B cell (primary cell): Measurements from ENCODE around the gene GPX3. TPM values are rescaled to one million over a fixed set of nuclear protein-coding genes. Genes with fewer than 3 reads are reported as not detected.

Experiments used
- ATAC-seq: fragments of 200-7000 bp; cut with Tn5 transposase; one replicate; pipeline ENCODE4 v1.10.0; 2021; ENCODE audit warnings: low read depth, mild to moderate bottlenecking, moderate number of reproducible peaks, moderate library complexity
- CTCF ChIA-PET: fragments of 350-600 bp; sonication (Branson Sonifier 250); formaldehyde crosslinking; loops from one replicate; lab custom pipeline; 2021; ENCODE audit warnings: antibody characterized with exemption, inconsistent platforms; lab: Charles Lee
- POLR2A ChIA-PET: fragments of 350-600 bp; sonication (Branson Sonifier 250); formaldehyde crosslinking; loops from one replicate; lab custom pipeline; 2021; ENCODE audit warnings: antibody characterized with exemption; lab: Charles Lee
- DNase-seq: peaks from one replicate; pipeline ENCODE4 v3.0.0; 2013
- H2AFZ ChIP-seq: 2 replicates; pipeline ENCODE4 v1.6.1; 2012; ENCODE audit warnings: mild to moderate bottlenecking, low read depth, low read length; ENCODE audit not compliant: insufficient read depth, poor library complexity, severe bottlenecking
- H3K27ac ChIP-seq, 2 donors: 1 replicate in 1 of 2; 2 replicates in 1 of 2; pipeline ENCODE4 v1.5.1; 2012 to 2013; ENCODE audit warnings: low read length in 2 of 2, mild to moderate bottlenecking in 2 of 2, moderate library complexity in 1 of 2
- H3K27me3 ChIP-seq, 4 experiments: fragments of 200-600 bp in 1 of 4; sonication (generic) in 1 of 4; replicated peaks in 1 of 4; 1 replicate in 2 of 4; 2 replicates in 2 of 4; pipeline versions ENCODE4 v1.6.1 to v1.7.0; 2013 to 2016; ENCODE audit warnings: low read length in 3 of 4, mild to moderate bottlenecking in 2 of 4, mixed read lengths in 1 of 4, moderate library complexity in 1 of 4; ENCODE audit not compliant: insufficient read depth in 4 of 4, control insufficient read depth in 3 of 4; ENCODE audit errors: control extremely low read depth in 1 of 4
- H3K36me3 ChIP-seq, 2 experiments: replicated peaks in 1 of 2; 1 replicate in 1 of 2; 2 replicates in 1 of 2; pipeline versions ENCODE4 v1.6.1 to v1.7.1; 2013; ENCODE audit warnings: low read length in 1 of 2; ENCODE audit not compliant: insufficient read depth in 2 of 2, control insufficient read depth in 1 of 2; ENCODE audit errors: control extremely low read depth in 1 of 2, extremely low read depth in 1 of 2
- H3K4me1 ChIP-seq, 2 donors: fragments of 200-600 bp in 1 of 2; sonication (generic) in 1 of 2; 1 replicate in 1 of 2; 2 replicates in 1 of 2; pipeline versions ENCODE4 v1.5.1 to v1.6.1; 2013 to 2017; ENCODE audit warnings: low read length in 2 of 2; ENCODE audit not compliant: control insufficient read depth in 2 of 2, insufficient read depth in 2 of 2
- H3K4me2 ChIP-seq: replicated peaks from 2 replicates; pipeline ENCODE3; 2012; ENCODE audit warnings: mild to moderate bottlenecking, low read depth, low read length; ENCODE audit not compliant: poor library complexity, severe bottlenecking
- H3K4me3 ChIP-seq, 5 experiments: fragments of 200-600 bp in 1 of 5; sonication (generic) in 1 of 5; 1 replicate in 3 of 5; 2 replicates in 2 of 5; pipeline versions ENCODE4 v1.5.1 to v1.7.0; 2011 to 2016; ENCODE audit warnings: low read length in 4 of 5, mild to moderate bottlenecking in 4 of 5, low read depth in 2 of 5, control low read depth in 1 of 5, moderate library complexity in 1 of 5; ENCODE audit not compliant: insufficient read depth in 1 of 5; ENCODE audit errors: control extremely low read depth in 1 of 5, extremely low read depth in 1 of 5
- H3K79me2 ChIP-seq: fragments of 200-600 bp; sonication (generic); one replicate; pipeline ENCODE4 v1.6.0; 2016; ENCODE audit warnings: low read length; ENCODE audit not compliant: control insufficient read depth, insufficient read depth
- H3K9ac ChIP-seq: fragments of 200-600 bp; sonication (generic); 2 replicates; pipeline ENCODE4 v1.6.1; 2017; ENCODE audit warnings: mild to moderate bottlenecking, low read length, moderate library complexity
- H3K9me3 ChIP-seq, 3 donors: one replicate each; pipeline versions ENCODE4 v1.6.1 to v1.7.1; 2013; ENCODE audit warnings: low read length in 2 of 3; ENCODE audit not compliant: control insufficient read depth in 2 of 3, insufficient read depth in 1 of 3; ENCODE audit errors: control extremely low read depth in 1 of 3
- H4K20me1 ChIP-seq: 2 replicates; pipeline ENCODE4 v1.6.0; 2012; ENCODE audit warnings: mild to moderate bottlenecking, low read length; ENCODE audit not compliant: insufficient read depth, control insufficient read depth, poor library complexity, severe bottlenecking
- H3K27ac Mint-ChIP-seq: one replicate; pipeline ENCODE4 v1.8.0; 2021; ENCODE audit warnings: mixed read lengths
- H3K27me3 Mint-ChIP-seq: one replicate; pipeline ENCODE4 v1.8.0; 2021; ENCODE audit warnings: mixed read lengths
- H3K4me1 Mint-ChIP-seq: one replicate; pipeline ENCODE4 v1.8.0; 2021; ENCODE audit warnings: mixed read lengths
- H3K4me3 Mint-ChIP-seq: one replicate; pipeline ENCODE4 v1.8.0; 2021; ENCODE audit warnings: mixed read lengths
- H3K9me3 Mint-ChIP-seq: one replicate; pipeline ENCODE4 v1.8.0; 2022; ENCODE audit warnings: mixed read lengths; ENCODE audit not compliant: insufficient read depth
- EZH2 ChIP-seq: IDR thresholded peaks from 2 replicates; pipeline ENCODE4 v1.6.1; 2012; ENCODE audit warnings: borderline replicate concordance, low read depth, mild to moderate bottlenecking, moderate library complexity, low read length; ENCODE audit not compliant: insufficient read depth, poor library complexity, severe bottlenecking
- WGBS: methylation state at CpG from one replicate; pipeline ENCODE4 v1.1.5; 2013; ENCODE audit warnings: missing lambda C conversion rate; ENCODE audit not compliant: insufficient coverage; 5-methylcytosine and 5-hydroxymethylcytosine counted together
- intact Hi-C: fragments of 100-400 bp; cut with micrococcal nuclease; formaldehyde crosslinking; loops from one replicate; pipeline ENCODE4 v1.10.0; 2022
- polyA plus RNA-seq: library from polyadenylated mRNA; depleted of rRNA; stranded (reverse); fragments of >200 nt; gene quantifications from 2 replicates; pipeline ENCODE4 v1.2.3, GENCODE V29; 2012
- total RNA-seq, 2 donors: library from RNA; stranded (reverse); fragments of 120-200 nt in 1 of 2; gene quantifications; 1 replicate in 1 of 2; 2 replicates in 1 of 2; pipeline versions ENCODE4 v1.2.3 to v1.2.4, GENCODE V29; 2013 to 2022
- TF ChIP-seq, protein P1 (sequence below): fragments of 200-600 bp; IDR thresholded peaks from one replicate; pipeline ENCODE4 v1.8.0; 2022; ENCODE audit warnings: antibody characterized with exemption, mild to moderate bottlenecking

Gene GPX3
- total and polyA plus RNA-seq, 2 donors (not counting 1 experiment from before 2014, with no cell fraction given): not detected

DNA sequence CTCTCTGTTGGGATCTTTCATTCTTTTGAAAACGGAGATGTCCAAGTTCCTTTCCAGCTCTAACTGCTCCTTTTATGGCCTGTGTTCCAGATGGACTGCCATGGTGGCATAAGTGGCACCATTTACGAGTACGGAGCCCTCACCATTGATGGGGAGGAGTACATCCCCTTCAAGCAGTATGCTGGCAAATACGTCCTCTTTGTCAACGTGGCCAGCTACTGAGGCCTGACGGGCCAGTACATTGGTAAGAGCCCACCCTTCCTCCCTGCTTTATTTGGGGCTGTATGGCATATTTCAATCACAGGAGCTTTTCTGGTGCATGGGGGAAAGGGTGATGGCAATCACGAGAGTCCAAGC is 4.8 kb downstream of the GPX3 start:
- Mint-ChIP-seq H3K9me3 (no peaks in the 10 kb centered on the region), H3K4me1 (peaks cover 12% of the 10 kb centered on the region), H3K4me3 (no peak overlapping the region), H3K27me3 (no peaks in the 10 kb centered on the region), H3K27ac (no peak overlapping the region)
- H3K27me3 ChIP-seq: peaks cover 0 to 5% (median 0%) of the 10 kb centered on the region in 4 experiments
- ChIA-PET POLR2A (no interaction called here), CTCF (interaction anchor here (0.7 kb wide), 1 partner anchor 27 kb away, joined by 3 read pairs; no protein-coding TSS in a partner anchor)
- TF ChIP-seq, protein P1, sequence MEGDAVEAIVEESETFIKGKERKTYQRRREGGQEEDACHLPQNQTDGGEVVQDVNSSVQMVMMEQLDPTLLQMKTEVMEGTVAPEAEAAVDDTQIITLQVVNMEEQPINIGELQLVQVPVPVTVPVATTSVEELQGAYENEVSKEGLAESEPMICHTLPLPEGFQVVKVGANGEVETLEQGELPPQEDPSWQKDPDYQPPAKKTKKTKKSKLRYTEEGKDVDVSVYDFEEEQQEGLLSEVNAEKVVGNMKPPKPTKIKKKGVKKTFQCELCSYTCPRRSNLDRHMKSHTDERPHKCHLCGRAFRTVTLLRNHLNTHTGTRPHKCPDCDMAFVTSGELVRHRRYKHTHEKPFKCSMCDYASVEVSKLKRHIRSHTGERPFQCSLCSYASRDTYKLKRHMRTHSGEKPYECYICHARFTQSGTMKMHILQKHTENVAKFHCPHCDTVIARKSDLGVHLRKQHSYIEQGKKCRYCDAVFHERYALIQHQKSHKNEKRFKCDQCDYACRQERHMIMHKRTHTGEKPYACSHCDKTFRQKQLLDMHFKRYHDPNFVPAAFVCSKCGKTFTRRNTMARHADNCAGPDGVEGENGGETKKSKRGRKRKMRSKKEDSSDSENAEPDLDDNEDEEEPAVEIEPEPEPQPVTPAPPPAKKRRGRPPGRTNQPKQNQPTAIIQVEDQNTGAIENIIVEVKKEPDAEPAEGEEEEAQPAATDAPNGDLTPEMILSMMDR: no peak
- H3K27ac ChIP-seq: no peak overlapping the region
- WGBS: 93% methylated on average over 5 of the region's 7 CpGs
- no peak overlapping the region for H3K4me3 ChIP-seq
- H3K9me3 ChIP-seq: no peaks in the 10 kb centered on the region
- ATAC-seq (no peak), DNase-seq (no peak)
- no peak overlapping the region for H3K4me2 ChIP-seq
- no peaks in the 10 kb centered on the region for H3K79me2 ChIP-seq
- peaks cover 11 to 12% of the 10 kb centered on the region in 2 donors for H3K4me1 ChIP-seq
- no peak overlapping the region for H3K9ac ChIP-seq
- intact Hi-C loops: no loop called here
- peaks cover 0 to 32% of the 10 kb centered on the region in 2 experiments for H3K36me3 ChIP-seq
- no peak overlapping the region for H2AFZ ChIP-seq
- H4K20me1 ChIP-seq: peaks cover under 1% of the 10 kb centered on the region

DNA sequence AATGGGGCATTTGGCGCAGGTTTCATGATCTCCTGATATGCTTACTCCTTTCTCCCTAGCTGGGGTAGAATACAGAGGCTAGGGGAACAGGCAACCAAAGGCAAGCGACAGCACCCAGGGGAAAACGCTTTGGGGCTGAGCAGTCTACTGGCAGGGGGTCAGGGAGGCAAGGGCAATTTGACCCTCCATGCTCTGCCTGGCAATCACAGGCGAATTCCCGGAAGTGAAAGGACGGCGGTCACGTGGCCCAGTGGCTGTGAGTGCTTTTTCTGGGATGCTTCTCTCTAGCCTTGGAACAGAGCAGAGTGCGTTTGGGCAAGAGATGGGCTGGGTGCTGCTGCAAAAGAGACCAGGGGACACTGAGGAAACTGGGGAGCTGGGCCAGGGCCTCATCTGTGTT is 5.7 kb downstream of the GPX3 start:
- H3K4me2 ChIP-seq: no peak overlapping the region
- peaks cover 0 to under 1% (median 0%) of the 10 kb centered on the region in 4 experiments for H3K27me3 ChIP-seq
- no peak for TF ChIP-seq EZH2
- TF ChIP-seq, protein P1: no peak
- WGBS: 98% methylated on average over 8 of the region's 9 CpGs
- POLR2A ChIA-PET: no interaction called here
- no peak overlapping the region for H3K27ac ChIP-seq
- no peak for ATAC-seq
- H3K36me3 ChIP-seq: peaks cover 0 to 41% of the 10 kb centered on the region in 2 experiments
- H2AFZ ChIP-seq: no peak overlapping the region
- no peak overlapping the region for H3K4me3 ChIP-seq
- Mint-ChIP-seq H3K27ac (no peak overlapping the region), H3K4me3 (no peak overlapping the region), H3K4me1 (peaks cover 6% of the 10 kb centered on the region), H3K9me3 (no peaks in the 10 kb centered on the region), H3K27me3 (no peaks in the 10 kb centered on the region)
- H3K4me1 ChIP-seq: peaks cover 2 to 4% of the 10 kb centered on the region in 2 donors
- intact Hi-C loops: no loop called here
- no peaks in the 10 kb centered on the region for H3K79me2 ChIP-seq
- no peaks in the 10 kb centered on the region for H3K9me3 ChIP-seq
- peaks cover 7% of the 10 kb centered on the region for H4K20me1 ChIP-seq
- H3K9ac ChIP-seq: no peak overlapping the region
- CTCF ChIA-PET: interaction anchor here (0.7 to 1.4 kb wide), 2 partner anchors 26 to 139 kb away, joined by 3 read pairs; no protein-coding TSS in a partner anchor
- no peak for DNase-seq
